NCI-H748 (cell line): ENCODE measurements around the gene SYT6.
A peak's percentile ranks its signal among the peaks of the same experiment; 100 is the strongest.

ENCODE experiments used
- DNase-seq: peaks from one replicate; lab custom pipeline; 2025; ENCODE audit not compliant: unreplicated experiment; lab: John Stamatoyannopoulos, UW

Gene SYT6

GRCh38 chr1:114154963-114155322, 1.3 kb upstream of the SYT6 start:
- DNase-seq = peak; percentile 17

GRCh38 chr1:114154146-114154962, 685 bp upstream of the SYT6 start:
- peak; percentile 74 for DNase-seq

- DNase-seq = peak; percentile 58
These were observed 985 bp downstream of the SYT6 start for GRCh38 chr1:114152508-114153260.

- DNase-seq = no peak
These were observed 1.6 kb downstream of the SYT6 start for GRCh38 chr1:114152089-114152507.

- no peak for DNase-seq
These were observed 3.7 kb downstream of the SYT6 start for GRCh38 chr1:114150016-114150415.

- no peak for DNase-seq
These were observed 4.5 kb downstream of the SYT6 start for GRCh38 chr1:114149211-114149610.

- no peak for DNase-seq
These were observed 8.0 kb downstream of the SYT6 start for GRCh38 chr1:114145504-114146151.

- no peak for DNase-seq
These were observed 9.7 kb downstream of the SYT6 start for GRCh38 chr1:114144016-114144415.

- DNase-seq = no peak
These were observed 14.1 kb downstream of the SYT6 start for GRCh38 chr1:114139540-114139939.

GRCh38 chr1:114137497-114137896, 16.2 kb downstream of the SYT6 start:
- DNase-seq = no peak

GRCh38 chr1:114135786-114136185, 17.9 kb downstream of the SYT6 start:
- no peak for DNase-seq

- DNase-seq = no peak
These were observed 19.2 kb downstream of the SYT6 start for GRCh38 chr1:114134518-114134917.

GRCh38 chr1:114133129-114133528, 20.5 kb downstream of the SYT6 start:
- DNase-seq = no peak

GRCh38 chr1:114131526-114132220, 22.0 kb downstream of the SYT6 start:
- DNase-seq = no peak

- DNase-seq = no peak
These were observed 22.7 kb downstream of the SYT6 start for GRCh38 chr1:114130846-114131525.

- no peak for DNase-seq
These were observed 23.5 kb downstream of the SYT6 start for GRCh38 chr1:114130213-114130612.

- DNase-seq = no peak
These were observed 25.4 kb downstream of the SYT6 start for GRCh38 chr1:114128293-114128692.

GRCh38 chr1:114126261-114127095, 27.2 kb downstream of the SYT6 start:
- no peak for DNase-seq

GRCh38 chr1:114124644-114125043, 29.0 kb downstream of the SYT6 start:
- DNase-seq = no peak
